Liver (tissue), 3 donors: ENCODE data around the gene C1orf21.

Experiments used
- ATF3 ChIP-seq: IDR thresholded peaks from 2 replicates; pipeline ENCODE4 v1.6.1; 2016; ENCODE audit warnings: antibody characterized with exemption
- CTCF ChIP-seq: fragments of 150-350 bp; IDR thresholded peaks from 2 replicates; pipeline ENCODE4 v1.5.1; 2017; ENCODE audit warnings: improper control_type of control experiment, low read depth, low read length; ENCODE audit not compliant: missing input control
- FOXA1 ChIP-seq: IDR thresholded peaks from 2 replicates; pipeline ENCODE4 v1.6.1; 2016; ENCODE audit warnings: antibody characterized with exemption
- donor health status: healthy.
- donor health status: healthy.

GRCh38 chr1:184534690-184535089 is 147.9 kb downstream of the C1orf21 start:
- TF ChIP-seq CTCF (no peak), ATF3 (no peak), FOXA1 (no peak)
